Measurements from ENCODE around the gene GLCE. TPM values are rescaled to one million over a fixed set of nuclear protein-coding genes. Genes with fewer than 3 reads are reported as not detected.

Gene GLCE
- total RNA-seq, 1 donor from 2014 or later = 12.7 TPM

GRCh38 chr15:69302929-69303328, 142.5 kb downstream of the GLCE start:
- H3K4me3 ChIP-seq (ENCODE audit: low read depth, low read length) = no peak overlapping the region
- TF ChIP-seq CTCF (conservative IDR thresholded peaks at IDR 0.05; ENCODE audit: low read depth, low read length) = no peak
- no peak for DNase-seq (ENCODE audit: low read depth)

GRCh38 chr15:69303337-69304181, 143.1 kb downstream of the GLCE start:
- TF ChIP-seq CTCF (conservative IDR thresholded peaks at IDR 0.05; ENCODE audit: low read depth, low read length) = peak; percentile 51
- no peak for DNase-seq (ENCODE audit: low read depth)
- H3K4me3 ChIP-seq (ENCODE audit: low read depth, low read length) = no peak overlapping the region

DNA sequence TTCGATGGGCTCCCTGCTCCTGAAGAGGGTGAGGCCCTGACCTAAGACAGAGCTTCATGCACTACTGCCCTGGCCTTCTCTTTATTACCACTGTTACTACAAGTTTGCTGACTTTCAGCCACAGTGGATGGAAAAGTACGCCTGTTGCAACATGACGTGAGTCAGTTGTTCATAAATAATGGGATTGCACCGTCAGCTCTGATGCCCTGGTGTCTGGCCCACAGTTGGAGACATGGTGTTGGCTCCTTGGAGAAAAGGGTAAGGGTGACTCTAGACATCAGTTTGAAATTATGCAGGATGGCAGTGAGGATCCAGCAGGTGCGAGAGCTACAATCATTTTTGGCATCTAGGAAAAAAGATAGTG, 143.7 kb downstream of the GLCE start:
- no peak for TF ChIP-seq CTCF (conservative IDR thresholded peaks at IDR 0.05; ENCODE audit: low read depth, low read length)
- DNase-seq (ENCODE audit: low read depth) = peak; percentile 95

DNA sequence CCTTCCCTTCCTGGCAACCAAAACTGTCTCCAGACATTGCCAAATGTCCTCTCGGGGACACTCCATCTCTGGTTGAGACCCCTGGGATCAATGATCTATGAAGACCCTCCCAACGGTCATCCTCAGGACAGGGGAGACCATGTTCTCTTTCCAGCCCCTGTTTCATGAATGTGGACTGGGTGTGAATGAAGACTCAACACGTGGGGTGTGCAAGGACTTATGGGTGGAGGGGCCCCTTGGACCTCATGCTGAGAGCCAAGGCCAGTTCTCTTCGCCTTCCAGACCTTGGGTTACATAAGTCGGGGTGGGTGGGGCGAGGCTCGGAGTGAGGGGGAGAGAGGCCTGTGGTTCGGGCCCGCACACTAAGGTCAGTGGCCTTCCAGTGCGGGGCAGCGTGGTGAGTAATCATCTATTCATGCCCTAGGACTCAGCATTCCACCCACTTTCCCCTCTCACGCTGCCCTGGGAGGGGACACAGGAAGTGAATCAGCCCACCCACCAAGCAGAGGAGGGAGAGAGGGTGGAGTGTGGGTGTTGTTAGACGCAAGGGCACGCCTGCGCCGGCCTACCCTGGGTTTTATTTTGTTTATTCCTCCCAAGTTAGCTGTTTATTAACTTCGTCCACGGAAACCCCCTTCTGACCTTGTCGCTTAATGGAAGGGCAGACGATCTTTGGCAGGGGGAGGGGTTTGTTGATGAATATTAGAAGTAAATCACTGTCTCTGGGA, 144.9 kb downstream of the GLCE start:
- no peak for TF ChIP-seq CTCF (conservative IDR thresholded peaks at IDR 0.05; ENCODE audit: low read depth, low read length)
- DNase-seq (ENCODE audit: low read depth) = peak; percentile 95
- peak overlapping the region; percentile 9 for H3K4me3 ChIP-seq (ENCODE audit: low read depth, low read length)

More for the DNA sequence above, 143.7 kb downstream of the GLCE start:
- H3K4me3 ChIP-seq (ENCODE audit: low read depth, low read length) = no peak overlapping the region

DNA sequence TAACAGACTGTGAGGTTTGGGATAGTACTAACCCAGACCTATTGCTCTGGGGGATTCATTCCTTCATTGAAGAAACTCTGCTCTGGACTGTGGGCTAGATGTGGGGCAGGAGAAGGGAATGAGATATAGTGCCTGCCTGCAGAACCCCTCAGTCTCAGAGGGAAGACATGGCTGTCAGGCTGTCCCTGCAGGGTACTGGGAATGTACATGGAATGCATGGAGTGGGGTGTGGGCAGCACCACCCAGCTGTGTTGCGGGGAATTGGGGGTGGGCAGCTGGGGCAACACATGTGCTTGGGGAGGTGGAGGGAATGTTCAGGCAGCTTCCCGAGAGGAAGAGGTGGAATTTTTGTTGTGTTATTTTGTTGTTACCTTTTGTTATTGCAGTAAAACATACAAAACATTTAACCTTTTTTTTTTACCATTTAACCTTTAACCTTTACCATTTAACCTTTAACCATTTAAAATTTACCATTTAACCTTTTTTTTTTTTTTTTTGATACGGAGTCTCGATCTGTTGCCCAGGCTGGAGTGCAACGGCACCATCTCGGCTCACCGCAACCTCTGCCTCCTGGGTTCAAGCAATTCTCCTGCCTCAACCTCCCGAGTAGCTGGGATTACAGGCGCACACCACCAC, 145.6 kb downstream of the GLCE start:
- H3K4me3 ChIP-seq (ENCODE audit: low read depth, low read length) = peak overlapping the region; percentile 9
- no peak for TF ChIP-seq CTCF (conservative IDR thresholded peaks at IDR 0.05; ENCODE audit: low read depth, low read length)
- no peak for DNase-seq (ENCODE audit: low read depth)

- no peak for DNase-seq (ENCODE audit: low read depth)
- TF ChIP-seq CTCF (conservative IDR thresholded peaks at IDR 0.05; ENCODE audit: low read depth, low read length) = no peak
- no peak overlapping the region for H3K4me3 ChIP-seq (ENCODE audit: low read depth, low read length)
These were observed 147.5 kb downstream of the GLCE start for GRCh38 chr15:69307939-69308338.

Measured in epithelial cell of proximal tubule (primary cell).